H1 (cell line): ENCODE results near the gene CAPZB. TPM values are rescaled to one million over a fixed set of nuclear protein-coding genes. Genes with fewer than 3 reads are reported as not detected.

Experiments used
- CTCF ChIA-PET: fragments of 300-600 bp; sonication (Branson Sonifier 250); formaldehyde crosslinking; loops from one replicate; lab custom pipeline; 2021; ENCODE audit not compliant: partially characterized antibody; lab: Charles Lee
- POLR2A ChIA-PET: fragments of 300-600 bp; sonication (Branson Sonifier 250); formaldehyde crosslinking; loops from one replicate; lab custom pipeline; 2021; ENCODE audit warnings: inconsistent platforms; ENCODE audit not compliant: partially characterized antibody; lab: Charles Lee
- DNase-seq, 2 experiments: peaks; one replicate each; pipeline versions ENCODE4 v3.0.0 to v3.0.0-alpha.2; 2010 to 2022; ENCODE audit warnings: low spot score in 2 of 2, low read depth in 1 of 2, mixed read lengths in 1 of 2
- FAIRE-seq: peaks from 2 replicates; lab custom pipeline; 2011; peaks lifted over from hg19 to GRCh38; lab: Jason Lieb, UNC
- H2AFZ ChIP-seq: 2 replicates; pipeline ENCODE4 v1.8.1; 2012; ENCODE audit warnings: low read length, inconsistent platforms
- H2AK5ac ChIP-seq: 2 replicates; pipeline ENCODE4 v1.6.1; 2013; ENCODE audit warnings: low read depth, low read length
- H2BK120ac ChIP-seq: replicated peaks from 2 replicates; pipeline ENCODE3; 2013; ENCODE audit warnings: low read depth, low read length, inconsistent platforms
- H2BK12ac ChIP-seq: 2 replicates; pipeline ENCODE4 v1.6.1; 2013; ENCODE audit warnings: low read depth, low read length
- H2BK15ac ChIP-seq: 2 replicates; pipeline ENCODE4 v1.6.1; 2013; ENCODE audit warnings: low read length
- H2BK20ac ChIP-seq: 2 replicates; pipeline ENCODE4 v1.6.1; 2013; ENCODE audit warnings: low read length
- H2BK5ac ChIP-seq: 2 replicates; pipeline ENCODE4 v1.6.1; 2013; ENCODE audit warnings: low read depth, low read length
- H3K14ac ChIP-seq: 2 replicates; pipeline ENCODE4 v1.6.1; 2013; ENCODE audit warnings: inconsistent platforms; ENCODE audit not compliant: insufficient read length
- H3K18ac ChIP-seq: 2 replicates; pipeline ENCODE4 v1.6.1; 2013; ENCODE audit warnings: low read length; ENCODE audit errors: extremely low read depth
- H3K23ac ChIP-seq: 2 replicates; pipeline ENCODE4 v1.6.1; 2013; ENCODE audit warnings: inconsistent platforms; ENCODE audit not compliant: insufficient read length
- H3K23me2 ChIP-seq: 2 replicates; pipeline ENCODE4 v1.6.1; 2013; ENCODE audit warnings: low read depth, low read length
- H3K27ac ChIP-seq: 2 replicates; pipeline ENCODE4 v1.6.1; 2011; ENCODE audit warnings: low read depth, low read length, inconsistent platforms
- H3K27me3 ChIP-seq, 4 experiments: replicated peaks in 1 of 4; 1 replicate in 1 of 4; 2 replicates in 3 of 4; pipeline versions ENCODE4 v1.6.1 to v1.8.1; 2011 to 2013; ENCODE audit warnings: low read length in 3 of 4, mild to moderate bottlenecking in 3 of 4, inconsistent platforms in 2 of 4, mixed read lengths in 2 of 4, moderate library complexity in 1 of 4; ENCODE audit not compliant: control insufficient read depth in 3 of 4, insufficient read depth in 3 of 4; ENCODE audit errors: extremely low read depth in 1 of 4
- H3K36me3 ChIP-seq, 4 experiments: 2 replicates each; pipeline versions ENCODE4 v1.6.1 to v1.8.1; 2011 to 2013; ENCODE audit warnings: mild to moderate bottlenecking in 4 of 4, low read length in 3 of 4, moderate library complexity in 2 of 4, control low read depth in 1 of 4, inconsistent platforms in 1 of 4; ENCODE audit not compliant: insufficient read depth in 4 of 4, control insufficient read depth in 2 of 4
- H3K4ac ChIP-seq: replicated peaks from 2 replicates; pipeline ENCODE3; 2013; ENCODE audit warnings: low read length, low read depth, mixed read lengths, inconsistent platforms; ENCODE audit not compliant: insufficient read length
- H3K4me1 ChIP-seq, 4 experiments: replicated peaks in 1 of 4; 1 replicate in 1 of 4; 2 replicates in 3 of 4; pipeline versions ENCODE4 v1.6.1 to v1.8.1; 2011 to 2013; ENCODE audit warnings: low read length in 3 of 4, inconsistent platforms in 2 of 4, mixed read lengths in 1 of 4; ENCODE audit not compliant: insufficient read depth in 4 of 4, control insufficient read depth in 3 of 4
- H3K4me2 ChIP-seq, 2 experiments: 2 replicates each; pipeline versions ENCODE4 v1.6.1 to v1.8.1; 2011 to 2013; ENCODE audit warnings: low read depth in 2 of 2, low read length in 2 of 2, control low read depth in 1 of 2, inconsistent platforms in 1 of 2, mild to moderate bottlenecking in 1 of 2; ENCODE audit not compliant: insufficient read depth in 1 of 2
- H3K4me3 ChIP-seq, 4 experiments: fragments of 200-600, 300-600 bp in 1 of 4; sonication (generic), shearing (Covaris generic), sonication (Bioruptor Twin) in 1 of 4; 2 replicates each; pipeline versions ENCODE4 v1.5.1 to v1.8.1; 2011 to 2016; ENCODE audit warnings: low read length in 4 of 4, low read depth in 3 of 4, control low read depth in 2 of 4, inconsistent platforms in 2 of 4, mild to moderate bottlenecking in 2 of 4, mixed read lengths in 1 of 4, moderate library complexity in 1 of 4; ENCODE audit not compliant: insufficient read depth in 2 of 4; ENCODE audit errors: extremely low read depth in 1 of 4
- H3K56ac ChIP-seq: replicated peaks from 2 replicates; pipeline ENCODE3; 2013; ENCODE audit warnings: low read depth, mild to moderate bottlenecking, mixed read lengths, low read length, inconsistent platforms; ENCODE audit not compliant: insufficient read length
- H3K79me1 ChIP-seq: 2 replicates; pipeline ENCODE4 v1.6.1; 2013; ENCODE audit warnings: low read depth, low read length, control low read depth
- H3K79me2 ChIP-seq, 2 experiments: 2 replicates each; pipeline versions ENCODE4 v1.6.1 to v1.8.1; 2012 to 2013; ENCODE audit warnings: low read length in 2 of 2, mild to moderate bottlenecking in 2 of 2, inconsistent platforms in 1 of 2; ENCODE audit not compliant: insufficient read depth in 2 of 2, control insufficient read depth in 1 of 2
- H3K9ac ChIP-seq, 4 experiments: replicated peaks in 1 of 4; 1 replicate in 1 of 4; 2 replicates in 3 of 4; pipeline versions ENCODE4 v1.6.1 to v1.8.1; 2011 to 2013; ENCODE audit warnings: low read depth in 3 of 4, low read length in 3 of 4, control low read depth in 2 of 4, mild to moderate bottlenecking in 2 of 4, moderate library complexity in 2 of 4, inconsistent platforms in 1 of 4; ENCODE audit errors: extremely low read depth in 1 of 4
- H3K9me3 ChIP-seq, 2 experiments: 2 replicates each; pipeline versions ENCODE4 v1.6.1 to v1.8.1; 2012 to 2013; ENCODE audit warnings: mild to moderate bottlenecking in 2 of 2, moderate library complexity in 2 of 2, control low read depth in 1 of 2, inconsistent platforms in 1 of 2, low read depth in 1 of 2, low read length in 1 of 2, mixed read lengths in 1 of 2; ENCODE audit not compliant: insufficient read depth in 2 of 2
- H4K20me1 ChIP-seq, 2 experiments: replicated peaks in 1 of 2; 2 replicates each; pipeline versions ENCODE3 to v1.8.1; 2011 to 2013; ENCODE audit warnings: inconsistent platforms in 2 of 2, low read length in 2 of 2, mild to moderate bottlenecking in 1 of 2; ENCODE audit not compliant: insufficient read depth in 2 of 2, control insufficient read depth in 1 of 2
- H4K5ac ChIP-seq: 2 replicates; pipeline ENCODE4 v1.6.1; 2013; ENCODE audit warnings: low read length, low read depth, mixed read lengths, inconsistent platforms; ENCODE audit not compliant: insufficient read length
- H4K8ac ChIP-seq: 2 replicates; pipeline ENCODE4 v1.8.0; 2013; ENCODE audit warnings: mild to moderate bottlenecking, moderate library complexity, low read length, inconsistent platforms; ENCODE audit not compliant: insufficient read depth; ENCODE audit errors: extremely low read depth
- H4K91ac ChIP-seq: replicated peaks from 2 replicates; pipeline ENCODE3; 2013; ENCODE audit warnings: low read length, mixed read lengths, inconsistent platforms; ENCODE audit not compliant: insufficient read length
- BCL11A ChIP-seq, 2 experiments: IDR thresholded peaks; one replicate each; pipeline ENCODE4 v1.6.1; 2011; ENCODE audit warnings: low read depth in 2 of 2, low read length in 2 of 2, mild to moderate bottlenecking in 2 of 2
- CEBPB ChIP-seq: IDR thresholded peaks from 2 replicates; pipeline ENCODE4 v1.6.1; 2012; ENCODE audit warnings: low read depth, low read length
- EZH2 ChIP-seq: fragments of 200-600 bp; sonication (generic); IDR thresholded peaks from 2 replicates; pipeline ENCODE4 v1.7.1; 2012; ENCODE audit warnings: low read depth, mild to moderate bottlenecking, moderate library complexity, low read length, inconsistent platforms; ENCODE audit not compliant: severe bottlenecking
- HDAC6 ChIP-seq: IDR thresholded peaks from one replicate; pipeline ENCODE4 v1.7.1; 2012; ENCODE audit warnings: low read depth, mild to moderate bottlenecking, inconsistent platforms, low read length, moderate library complexity
- ZNF274 ChIP-seq: IDR thresholded peaks from 2 replicates; pipeline ENCODE4 v1.7.0; 2012; ENCODE audit warnings: low read length, borderline replicate concordance; ENCODE audit errors: extremely low read depth
- WGBS, 2 experiments: shearing (Covaris generic) in 1 of 2; methylation state at CpG; one replicate each; pipeline versions ENCODE4 v1.1.6 to v1.1.7; 2013 to 2015; ENCODE audit warnings: low lambda C conversion rate in 2 of 2, mixed read lengths in 2 of 2, inconsistent platforms in 1 of 2, low coverage in 1 of 2, missing lambda C conversion rate in 1 of 2; ENCODE audit not compliant: insufficient replicate concordance in 2 of 2, insufficient coverage in 1 of 2, insufficient read length in 1 of 2; ENCODE audit errors: extremely low coverage in 1 of 2, missing lambda C conversion rate in 1 of 2; 5-methylcytosine and 5-hydroxymethylcytosine counted together
- polyA plus RNA-seq, 7 experiments: library from polyadenylated mRNA; depleted of rRNA in 3 of 7; stranded (reverse) in 5 of 7; unstranded in 2 of 7; fragments of >200 nt in 5 of 7; fragments of 200-250 nt in 2 of 7; gene quantifications; 1 replicate in 5 of 7; 2 replicates in 1 of 7; 4 replicates in 1 of 7; pipeline versions ENCODE4 v1.2.1 to v1.2.3, GENCODE V29; 2011 to 2013; ENCODE audit warnings: missing spikeins in 2 of 7, mixed read lengths in 2 of 7
- total RNA-seq: library from RNA; stranded (reverse); fragmentation: NEBNext Ultra II Directional; extraction: Animal tissue kit (Norgen Biotek cat#: 25700); gene quantifications from 2 replicates; pipeline ENCODE4 v1.2.1, GENCODE V29; 2021
- TF ChIP-seq, protein P1 (sequence below), 3 experiments: IDR thresholded peaks; 1 replicate in 2 of 3; 2 replicates in 1 of 3; pipeline versions ENCODE4 v1.5.1 to v1.6.1; 2011; ENCODE audit warnings: low read length in 3 of 3, mild to moderate bottlenecking in 3 of 3, inconsistent platforms in 2 of 3, low read depth in 1 of 3, moderate library complexity in 1 of 3; ENCODE audit not compliant: insufficient read depth in 1 of 3; ENCODE audit errors: control extremely low read depth in 1 of 3
- TF ChIP-seq, protein P2 (sequence below): IDR thresholded peaks from 2 replicates; pipeline ENCODE4 v1.6.1; 2012; ENCODE audit warnings: inconsistent platforms

Gene CAPZB
- total and polyA plus RNA-seq, 2 of the 8 experiments (the other 6 are each of a cell fraction or from before 2014, with no cell fraction given) = 162 to 371 TPM

DNA sequence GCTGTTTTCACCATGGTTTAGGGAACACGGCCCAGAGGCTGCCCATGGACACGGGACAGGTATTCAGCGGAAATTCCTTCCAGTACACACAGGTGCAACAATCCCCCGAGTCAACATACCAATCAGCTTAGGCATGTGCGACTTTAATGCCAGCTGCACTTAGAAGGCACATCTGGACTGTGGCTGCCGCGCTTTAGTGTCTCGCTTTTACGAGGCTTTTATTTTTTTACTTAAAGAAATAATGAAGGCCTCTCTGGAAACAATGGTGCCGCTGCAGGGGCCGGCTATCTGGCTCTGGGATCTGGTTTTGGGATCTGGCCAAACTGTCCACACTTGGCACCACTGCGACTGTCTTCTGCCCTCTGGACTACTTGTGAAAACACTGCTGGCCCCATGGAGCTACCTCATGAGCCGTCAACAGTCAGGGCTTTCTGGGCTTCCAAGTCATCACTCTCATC lies 117.7 kb downstream of the CAPZB start:
- H2AFZ ChIP-seq = no peak overlapping the region
- H3K79me2 ChIP-seq = peaks cover 0 to 12% of the 10 kb centered on the region in 2 experiments; a peak in 1 of 4 replicates
- H3K4ac ChIP-seq = no peak overlapping the region
- no peak overlapping the region for H3K4me2 ChIP-seq
- no peak overlapping the region for H2BK5ac ChIP-seq
- no peak overlapping the region for H4K5ac ChIP-seq
- H2BK20ac ChIP-seq = no peak overlapping the region
- no peak overlapping the region for H3K18ac ChIP-seq
- H4K91ac ChIP-seq = no peak overlapping the region
- DNase-seq (no peak), FAIRE-seq (no peak)
- no peaks in the 10 kb centered on the region for H3K9me3 ChIP-seq
- H3K23ac ChIP-seq = no peak overlapping the region
- no peak overlapping the region for H3K27ac ChIP-seq
- peaks cover 0 to 2% (median 0%) of the 10 kb centered on the region in 4 experiments; a peak in 1 of 7 replicates for H3K4me1 ChIP-seq
- H3K27me3 ChIP-seq = no peaks in the 10 kb centered on the region
- peaks cover 15% of the 10 kb centered on the region for H3K79me1 ChIP-seq
- no peak overlapping the region for H2BK120ac ChIP-seq
- H4K8ac ChIP-seq = no peak overlapping the region
- H3K9ac ChIP-seq = no peak overlapping the region
- 95% methylated on average over 13 of the region's 13 CpGs; no CpG with 5 or more reads in 1 of the 2 experiments for WGBS, 2 experiments
- H3K14ac ChIP-seq = no peak overlapping the region
- no peak overlapping the region for H2BK15ac ChIP-seq
- no peaks in the 10 kb centered on the region for H3K23me2 ChIP-seq
- peaks cover 11 to 19% of the 10 kb centered on the region in 2 experiments for H4K20me1 ChIP-seq
- no peak overlapping the region for H3K4me3 ChIP-seq
- H3K56ac ChIP-seq = no peak overlapping the region
- POLR2A ChIA-PET = interaction anchor here (0.5 to 1.3 kb wide), 3 partner anchors 13 to 213 kb away, joined by 3 to 4 read pairs (median 3); no protein-coding TSS in a partner anchor
- H3K36me3 ChIP-seq = peaks cover 0 to 3% (median 0%) of the 10 kb centered on the region in 4 experiments; a peak in 2 of 8 replicates
- TF ChIP-seq, protein P1, sequence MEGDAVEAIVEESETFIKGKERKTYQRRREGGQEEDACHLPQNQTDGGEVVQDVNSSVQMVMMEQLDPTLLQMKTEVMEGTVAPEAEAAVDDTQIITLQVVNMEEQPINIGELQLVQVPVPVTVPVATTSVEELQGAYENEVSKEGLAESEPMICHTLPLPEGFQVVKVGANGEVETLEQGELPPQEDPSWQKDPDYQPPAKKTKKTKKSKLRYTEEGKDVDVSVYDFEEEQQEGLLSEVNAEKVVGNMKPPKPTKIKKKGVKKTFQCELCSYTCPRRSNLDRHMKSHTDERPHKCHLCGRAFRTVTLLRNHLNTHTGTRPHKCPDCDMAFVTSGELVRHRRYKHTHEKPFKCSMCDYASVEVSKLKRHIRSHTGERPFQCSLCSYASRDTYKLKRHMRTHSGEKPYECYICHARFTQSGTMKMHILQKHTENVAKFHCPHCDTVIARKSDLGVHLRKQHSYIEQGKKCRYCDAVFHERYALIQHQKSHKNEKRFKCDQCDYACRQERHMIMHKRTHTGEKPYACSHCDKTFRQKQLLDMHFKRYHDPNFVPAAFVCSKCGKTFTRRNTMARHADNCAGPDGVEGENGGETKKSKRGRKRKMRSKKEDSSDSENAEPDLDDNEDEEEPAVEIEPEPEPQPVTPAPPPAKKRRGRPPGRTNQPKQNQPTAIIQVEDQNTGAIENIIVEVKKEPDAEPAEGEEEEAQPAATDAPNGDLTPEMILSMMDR (IDR thresholded peaks at IDR 0.05; ENCODE audit: control extremely low read depth in 1 of 3, insufficient read depth in 1 of 3, low read depth in 1 of 3, low read length in 3 of 3) = no peak
- TF ChIP-seq, protein P2, sequence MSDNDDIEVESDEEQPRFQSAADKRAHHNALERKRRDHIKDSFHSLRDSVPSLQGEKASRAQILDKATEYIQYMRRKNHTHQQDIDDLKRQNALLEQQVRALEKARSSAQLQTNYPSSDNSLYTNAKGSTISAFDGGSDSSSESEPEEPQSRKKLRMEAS = no peak
- no peak for TF ChIP-seq CEBPB
- no peak for TF ChIP-seq BCL11A (IDR thresholded peaks at IDR 0.05; ENCODE audit: low read depth in 2 of 2, low read length in 2 of 2)
- TF ChIP-seq HDAC6 = no peak
- TF ChIP-seq EZH2 = no peak
- no peak for TF ChIP-seq ZNF274
- CTCF ChIA-PET = interaction anchor here (0.7 to 8.1 kb wide), 10 partner anchors 14 to 336 kb away, joined by 3 to 56 read pairs (median 4); no protein-coding TSS in a partner anchor
- no peak overlapping the region for H2BK12ac ChIP-seq
- H2AK5ac ChIP-seq = no peak overlapping the region
